Left forelimb (tissue), 1 donor: ENCODE results near the gene TOP3A.

ENCODE experiments used
- DNase-seq: peaks from one replicate; pipeline ENCODE4 v3.0.0-alpha.2; 2018; ENCODE audit warnings: low spot score

Gene TOP3A

DNA sequence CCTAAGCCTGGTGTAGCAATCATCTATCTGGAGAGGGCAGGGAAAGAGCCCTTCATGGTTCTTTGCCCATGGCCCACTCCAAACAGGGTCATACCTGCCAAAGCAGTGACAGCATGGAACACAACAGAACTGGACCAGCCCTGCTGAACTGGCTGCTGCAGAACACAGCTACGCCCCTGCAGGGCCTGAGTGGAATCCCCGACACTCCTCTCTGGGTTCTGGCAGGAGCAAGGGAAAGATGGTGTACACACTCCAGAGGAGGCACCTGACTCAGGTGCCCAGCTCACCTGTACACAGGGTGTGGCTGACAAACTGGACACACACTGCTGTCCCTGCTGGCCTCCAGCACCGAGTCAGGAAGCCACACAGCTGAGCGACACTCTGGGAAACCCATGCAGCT, 34.5 kb downstream of the TOP3A start:
- DNase-seq, result no peak

DNA sequence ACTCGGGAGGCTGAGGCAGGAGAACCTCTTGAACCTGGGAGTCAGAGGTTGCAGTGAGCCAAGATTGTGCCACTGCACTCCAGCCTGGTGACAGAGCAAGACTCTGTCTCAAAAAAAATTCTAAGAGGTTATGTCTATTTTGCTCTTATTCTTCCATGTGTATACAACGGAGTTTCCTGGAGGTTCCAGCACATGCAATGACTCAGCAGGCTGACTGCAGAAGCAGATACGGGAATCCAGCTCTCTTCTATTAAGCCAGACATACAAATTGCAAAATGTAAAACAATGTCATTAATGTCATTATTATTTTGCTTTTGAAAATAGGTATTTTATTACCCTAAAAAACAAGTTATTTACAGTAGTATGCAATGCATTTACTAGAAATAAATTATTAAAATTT, 35.9 kb downstream of the TOP3A start:
- DNase-seq, result no peak

DNA sequence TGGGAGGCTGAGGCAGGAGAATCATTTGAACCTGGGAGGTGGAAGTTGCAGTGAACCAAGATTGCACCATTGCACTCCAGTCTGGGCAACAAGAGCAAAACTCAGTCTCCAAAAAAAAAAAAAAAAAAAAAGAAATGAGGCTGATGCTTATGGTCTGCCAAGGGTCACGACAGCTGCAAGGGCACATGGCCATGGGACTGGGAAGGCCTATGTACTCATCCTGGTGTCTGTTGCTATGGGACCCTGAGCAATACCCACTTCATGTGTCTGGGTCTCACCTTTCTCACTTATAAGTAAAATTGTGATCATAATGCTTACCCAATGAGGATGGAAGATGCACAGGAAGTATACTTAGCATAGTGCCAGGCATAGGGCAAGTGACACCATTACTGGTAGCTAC, 37.7 kb downstream of the TOP3A start:
- no peak for DNase-seq

GRCh38 chr17:18270046-18270931, 44.5 kb downstream of the TOP3A start:
- no peak for DNase-seq

DNA sequence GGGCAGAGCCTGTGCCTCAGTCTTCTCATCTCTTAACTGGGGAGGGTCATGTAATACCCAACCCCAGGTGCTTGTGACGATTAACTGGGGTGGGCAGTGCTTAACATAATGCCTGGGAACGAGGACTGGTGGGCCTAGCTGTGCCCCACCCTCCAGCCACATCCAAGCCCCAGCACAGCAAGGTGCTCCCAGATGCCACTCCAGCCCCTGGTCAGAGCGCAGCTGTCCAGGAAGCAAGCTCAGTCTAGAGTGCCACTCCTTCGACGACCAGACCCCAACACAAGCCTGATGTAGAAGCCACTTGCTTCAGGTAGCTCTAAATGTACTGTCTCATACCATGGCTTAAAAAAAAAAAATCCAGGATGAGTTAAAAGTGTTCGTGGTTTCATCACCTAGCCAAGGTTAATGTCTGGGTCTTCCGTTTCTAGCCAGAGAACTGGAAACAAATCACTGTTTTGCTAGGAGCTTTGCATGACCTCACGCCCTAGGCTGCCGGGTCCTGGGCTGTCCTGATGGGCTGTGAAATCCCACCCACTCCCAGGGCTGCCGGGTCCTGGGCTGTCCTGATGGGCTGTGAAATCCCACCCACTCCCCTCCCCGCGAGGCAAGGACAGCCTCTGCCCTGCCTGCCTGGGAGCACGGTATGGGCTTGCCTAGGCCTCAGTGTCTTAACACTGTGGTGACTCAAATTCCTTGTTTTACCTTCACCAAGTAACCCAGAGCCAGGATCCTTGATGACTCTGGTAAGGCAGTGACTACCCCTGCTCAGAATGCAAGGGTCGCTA, 46.7 kb downstream of the TOP3A start:
- no peak for DNase-seq

- DNase-seq, result no peak
These were observed 47.4 kb downstream of the TOP3A start for GRCh38 chr17:18267366-18267765.

DNA sequence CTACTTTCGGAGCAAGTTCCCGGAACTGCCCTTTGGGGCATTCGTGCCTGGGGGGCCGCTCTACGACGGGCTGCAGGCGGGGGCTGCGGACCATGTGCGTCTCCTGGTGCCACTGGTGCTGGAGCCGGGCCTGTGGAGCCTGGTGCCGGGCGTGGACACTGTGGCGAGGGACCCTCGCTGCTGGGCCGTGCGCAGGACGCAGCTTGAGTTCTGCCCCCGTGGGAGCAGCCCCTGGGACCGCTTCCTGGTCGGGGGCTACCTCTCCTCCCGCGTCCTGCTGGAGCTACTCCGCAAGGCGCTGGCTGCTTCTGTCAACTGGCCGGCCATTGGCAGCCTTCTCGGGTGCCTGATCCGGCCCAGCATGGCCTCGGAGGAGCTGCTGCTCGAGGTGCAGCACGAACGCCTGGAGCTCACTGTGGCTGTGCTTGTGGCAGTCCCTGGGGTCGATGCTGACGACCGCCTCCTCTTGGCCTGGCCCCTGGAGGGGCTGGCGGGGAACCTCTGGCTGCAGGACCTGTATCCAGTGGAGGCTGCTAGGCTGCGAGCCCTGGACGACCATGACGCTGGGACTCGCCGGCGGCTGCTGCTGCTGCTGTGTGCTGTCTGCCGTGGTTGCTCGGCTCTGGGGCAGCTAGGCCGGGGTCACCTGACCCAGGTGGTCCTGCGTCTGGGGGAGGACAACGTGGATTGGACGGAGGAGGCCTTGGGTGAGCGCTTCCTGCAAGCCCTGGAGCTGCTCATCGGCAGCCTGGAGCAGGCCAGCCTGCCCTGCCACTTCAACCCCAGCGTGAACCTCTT, 50.7 kb downstream of the TOP3A start:
- DNase-seq, result no peak

DNA sequence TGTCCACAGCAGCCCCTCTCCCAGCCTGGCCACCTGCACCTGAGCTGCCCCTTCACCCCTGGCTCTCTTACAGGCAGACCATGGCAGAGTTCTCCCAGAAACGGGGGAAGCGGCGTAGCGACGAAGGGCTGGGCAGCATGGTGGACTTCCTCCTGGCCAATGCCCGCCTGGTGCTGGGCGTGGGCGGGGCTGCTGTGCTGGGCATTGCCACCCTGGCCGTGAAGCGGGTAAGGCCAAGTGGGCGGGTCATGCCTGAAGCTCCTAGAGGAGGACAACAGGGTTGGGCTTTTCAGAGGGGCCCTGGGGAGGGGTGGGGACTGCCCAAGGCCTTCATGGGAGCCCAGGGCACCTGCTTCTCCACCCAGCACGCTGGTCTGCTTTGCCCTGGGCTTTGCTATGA, 52.2 kb downstream of the TOP3A start:
- DNase-seq, result no peak

DNA sequence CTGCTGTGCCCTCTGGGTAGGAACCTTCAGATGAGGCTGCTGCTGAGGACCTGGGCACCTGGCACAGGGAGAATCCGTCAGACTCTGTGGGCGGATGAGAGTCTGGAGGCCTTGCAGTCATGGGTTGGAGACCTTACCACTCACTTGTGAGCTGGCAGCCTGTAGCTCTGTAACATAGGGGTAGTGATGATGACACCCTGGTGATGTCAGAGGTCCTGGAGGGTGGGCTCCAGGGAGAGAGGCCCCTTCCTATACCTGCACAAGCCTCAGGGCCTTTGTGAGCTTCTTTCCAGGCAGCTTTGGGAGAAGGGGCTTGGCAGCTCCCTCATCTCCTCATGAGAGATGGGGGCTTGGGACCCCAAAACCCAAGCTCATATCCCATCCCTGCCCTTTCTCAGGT, 52.7 kb downstream of the TOP3A start:
- DNase-seq, result no peak

- DNase-seq, result no peak
These were observed 53.1 kb downstream of the TOP3A start for GRCh38 chr17:18261659-18262058.

DNA sequence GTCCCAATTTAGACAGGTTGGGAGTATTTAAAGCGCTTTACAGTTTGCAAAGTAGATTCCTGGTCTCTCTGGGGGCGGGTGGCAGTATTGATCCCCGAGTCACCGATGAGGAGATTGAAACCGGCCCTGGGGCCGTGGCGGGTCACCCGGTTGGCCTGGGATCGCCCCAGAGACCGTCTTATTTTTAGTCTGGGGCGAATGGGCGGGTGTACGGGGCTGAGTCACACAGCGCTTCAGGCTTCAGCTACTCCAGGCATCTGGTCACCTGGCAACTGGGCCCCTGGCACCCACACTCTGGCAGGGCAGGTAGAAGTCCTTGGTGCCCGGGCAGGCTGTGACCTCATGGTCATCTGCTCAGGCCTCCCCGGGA, 53.7 kb downstream of the TOP3A start:
- DNase-seq, result no peak

DNA sequence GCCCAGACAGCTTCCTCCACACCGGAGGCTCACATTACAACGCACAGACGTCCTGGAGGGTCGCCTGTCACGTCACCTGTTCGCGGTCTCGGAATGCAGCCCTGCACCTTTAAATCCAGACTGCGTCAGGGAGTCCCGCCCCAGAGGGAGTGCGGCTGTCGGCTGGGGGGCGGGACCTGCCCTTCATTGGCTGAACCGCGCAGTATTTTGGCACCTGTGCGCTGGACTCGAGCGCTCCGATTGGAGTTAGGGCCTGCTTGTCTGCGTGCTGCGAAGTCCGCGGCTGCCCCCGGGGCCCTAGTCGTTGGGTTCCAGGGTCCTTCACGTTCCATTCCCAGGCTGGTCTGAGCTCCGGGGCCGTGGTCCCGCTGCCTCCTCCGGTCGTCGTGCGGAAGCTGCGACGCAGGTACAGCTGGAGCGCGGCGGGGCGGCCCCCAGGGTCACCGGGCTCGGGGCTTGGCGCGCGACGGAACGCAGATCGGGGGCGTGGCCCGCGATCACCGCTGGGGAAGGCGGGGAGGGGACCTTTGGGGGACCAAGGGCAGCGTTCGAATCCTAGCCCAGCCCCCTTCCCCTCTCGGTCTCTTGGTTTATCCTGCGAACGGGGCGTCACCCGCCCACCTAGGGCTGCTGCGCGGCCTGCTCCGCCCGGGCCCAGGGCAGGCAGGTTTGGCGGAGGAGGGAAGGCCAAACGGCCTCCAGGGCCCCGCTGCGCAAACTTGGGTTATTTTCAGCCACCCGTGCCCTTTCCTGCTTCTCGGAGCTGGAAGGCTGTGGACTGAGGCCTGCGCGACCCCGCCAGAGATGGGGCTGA, 54.3 kb downstream of the TOP3A start, which contains the start of gene MIEF2:
Gene MIEF2 (plus strand): TSS at position 331 of the 814 bp plus-strand sequence. CDS start 2,059 bp downstream, outside the sequence.
- DNase-seq, result peak; percentile 96

DNA sequence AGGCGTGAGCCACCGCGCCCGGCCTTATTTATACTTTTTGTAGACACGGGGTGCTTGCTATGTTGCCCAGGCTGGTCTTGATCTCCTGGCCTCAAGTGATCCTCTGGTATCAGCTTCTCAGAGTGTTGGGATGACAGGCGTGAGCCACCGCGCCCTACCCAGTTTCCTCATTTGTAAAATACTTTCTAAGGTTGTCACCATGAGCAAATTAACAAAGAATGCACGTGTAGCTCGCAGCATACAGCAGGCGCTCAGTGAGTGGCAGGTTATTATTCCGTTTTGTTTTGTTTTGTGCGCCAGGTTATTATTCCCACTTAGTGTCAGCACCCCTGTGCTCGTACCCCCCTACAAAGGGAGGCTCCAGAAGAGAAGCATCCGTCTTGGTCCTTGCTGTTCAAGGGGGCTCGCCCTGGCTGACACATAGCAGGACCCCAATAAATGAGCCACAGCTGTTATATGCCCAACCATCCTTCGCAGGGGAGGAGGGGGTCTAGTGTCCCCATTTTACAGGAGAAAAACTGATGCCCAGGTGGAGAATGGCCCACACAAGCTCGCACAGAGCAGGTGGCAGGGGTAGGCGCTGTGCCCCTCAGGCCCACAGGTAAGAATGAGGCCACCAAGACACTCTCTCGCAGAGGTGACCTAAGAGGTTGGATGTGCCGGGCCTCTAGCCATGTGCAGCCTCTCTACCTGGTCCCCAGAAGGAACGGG, 55.0 kb downstream of the TOP3A start:
- no peak for DNase-seq

- no peak for DNase-seq
These were observed 56.3 kb downstream of the TOP3A start, which contains the start of gene FLII for GRCh38 chr17:18258356-18259038. Gene FLII, minus strand, starts transcription at chr17:18258738. Its CDS starts 48 bp downstream, at chr17:18258690.

DNA sequence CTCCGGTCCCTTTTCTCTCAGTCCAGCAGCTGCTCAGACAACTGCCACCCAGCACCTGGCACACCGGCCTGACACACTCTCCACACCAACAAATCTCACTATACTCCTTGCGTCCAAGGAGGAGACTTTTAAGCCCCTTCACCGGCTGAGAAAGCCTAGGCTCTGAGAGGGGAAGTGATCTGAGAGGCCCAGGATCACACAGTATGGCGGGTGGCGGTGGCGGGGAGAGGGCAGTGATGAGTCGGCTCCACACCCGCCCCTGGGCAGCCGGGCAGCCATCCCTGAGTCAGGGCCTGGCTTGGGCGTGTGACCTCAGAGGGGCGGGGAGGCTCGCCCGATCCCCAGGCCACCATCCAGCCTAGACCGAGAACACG, 56.8 kb downstream of the TOP3A start:
- no peak for DNase-seq

DNA sequence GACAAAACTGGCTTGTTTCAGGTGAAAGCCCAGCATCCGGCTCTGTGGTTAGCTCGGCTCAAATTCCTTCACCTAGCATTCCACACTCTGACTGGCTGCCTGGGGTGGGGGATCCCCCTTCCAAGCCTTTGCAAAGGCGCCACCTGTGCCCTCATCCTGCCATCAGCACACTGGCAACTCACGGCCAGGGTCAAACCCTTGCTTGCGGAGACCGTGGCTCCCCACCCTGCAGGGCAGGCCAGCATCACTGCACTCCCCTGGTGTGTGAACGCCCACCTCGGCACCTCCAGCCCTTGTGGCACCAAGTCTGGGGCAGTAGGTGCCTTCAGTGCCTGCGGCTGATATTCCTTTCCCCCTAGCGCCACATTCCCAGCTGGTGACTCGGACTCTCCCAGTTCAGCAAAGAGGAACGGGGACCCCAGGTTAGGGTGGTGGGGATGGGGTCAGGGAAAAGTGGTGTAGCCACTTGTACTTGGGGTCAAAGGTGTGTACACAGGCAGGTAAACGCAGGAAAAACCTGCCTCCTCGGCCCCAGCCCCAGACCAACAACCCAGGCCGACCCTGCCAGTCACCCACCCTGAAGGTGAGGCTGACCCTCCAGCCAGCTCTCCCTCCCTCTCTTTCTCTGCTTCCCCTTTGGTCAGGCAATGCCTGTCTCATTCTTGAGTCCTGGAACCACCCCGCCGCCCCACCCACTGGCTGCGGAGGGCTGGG, 57.4 kb downstream of the TOP3A start:
- DNase-seq, result no peak

GRCh38 chr17:18256776-18257175, 58.0 kb downstream of the TOP3A start:
- DNase-seq, result no peak

- DNase-seq, result no peak
These were observed 58.4 kb downstream of the TOP3A start for GRCh38 chr17:18256351-18256750.

- DNase-seq, result no peak
These were observed 59.7 kb downstream of the TOP3A start for GRCh38 chr17:18254888-18255649.
